GM18511 (cell line): ENCODE measurements around the gene ZKSCAN4.
A peak's percentile ranks its signal among the peaks of the same experiment; 100 is the strongest.

Source experiments
- ATAC-seq: cut with Tn5 transposase; IDR thresholded peaks from one replicate; pipeline ENCODE4 v1.9.1; 2021; ENCODE audit warnings: mild to moderate bottlenecking, moderate library complexity; ENCODE audit not compliant: unreplicated experiment

The ZKSCAN4 gene

DNA sequence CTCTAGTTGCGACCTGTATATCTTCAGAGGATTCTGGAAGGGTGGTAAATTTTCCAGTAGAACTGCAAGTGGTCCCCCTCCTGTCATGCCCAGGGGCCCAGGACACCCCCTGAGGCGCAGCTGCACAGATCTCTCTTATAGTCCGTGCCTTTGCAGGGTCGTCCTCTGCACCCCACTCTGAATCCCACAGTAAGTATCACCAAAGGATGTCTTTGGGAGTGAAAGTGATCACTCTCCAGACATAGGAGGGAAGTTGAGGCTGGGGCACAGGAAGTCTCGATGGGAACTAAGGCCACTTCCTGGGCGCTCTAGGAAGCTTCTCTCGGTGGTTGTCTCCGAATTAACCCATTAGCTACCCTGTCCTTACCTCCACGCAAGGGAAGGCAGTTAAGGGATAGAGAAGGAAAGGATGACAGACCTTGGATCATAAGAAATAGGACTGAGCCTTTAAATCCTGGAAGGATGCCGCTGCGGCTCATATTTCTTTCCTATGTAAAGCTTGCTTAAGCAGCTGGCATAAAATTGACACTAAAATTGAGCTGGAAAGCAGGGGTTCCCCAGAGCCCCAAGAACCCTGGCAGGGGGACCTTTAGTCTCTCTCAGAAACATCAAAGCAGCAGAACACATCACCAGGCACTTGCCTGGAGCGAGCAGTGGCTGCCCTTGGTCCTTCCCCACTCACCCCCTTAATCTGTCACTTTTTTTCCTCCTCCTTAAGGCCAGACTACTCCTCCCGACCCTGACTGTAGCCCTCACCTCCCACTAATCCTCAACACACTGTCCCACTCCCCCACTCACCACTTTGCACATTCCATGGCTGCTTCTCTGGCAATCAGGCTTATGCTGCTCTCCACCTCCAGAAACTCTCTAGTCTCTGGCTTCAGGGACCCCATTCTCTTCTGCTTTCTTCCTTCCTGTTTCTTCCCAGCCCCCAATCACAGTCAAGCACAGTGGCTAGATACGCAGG, at the start of gene ZKSCAN4:
Gene ZKSCAN4 (minus strand): TSS at position 261 of the 967 bp plus-strand sequence. CDS start 289 bp downstream, outside the sequence.
- peak; percentile 91 for ATAC-seq

DNA sequence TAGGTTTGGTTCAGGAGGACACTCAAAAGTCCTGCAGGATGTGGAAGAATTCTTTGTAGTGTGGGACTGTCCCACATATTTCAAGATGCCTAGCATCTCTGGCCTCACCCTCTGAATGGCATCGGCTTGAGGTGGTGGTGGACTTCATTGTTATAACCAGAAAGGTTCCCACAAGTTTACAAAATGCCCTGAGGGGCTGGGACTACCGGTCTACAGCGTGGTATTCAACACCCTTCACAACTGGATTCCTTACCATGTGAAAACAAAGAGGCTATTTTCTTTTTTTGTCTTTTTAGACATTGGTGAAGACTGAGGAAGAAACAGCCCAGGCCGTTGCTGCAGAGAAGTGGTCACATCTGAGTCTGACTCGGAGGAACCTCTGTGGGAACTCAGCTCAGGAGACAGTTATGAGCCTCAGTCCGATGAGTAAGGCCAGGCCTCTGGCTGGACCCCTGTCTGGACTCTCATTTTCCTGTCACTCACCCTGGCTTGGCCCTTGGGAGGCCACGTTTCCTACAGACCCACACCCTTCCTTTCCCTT, 44.5 kb upstream of the ZKSCAN4 start:
- no peak for ATAC-seq

DNA sequence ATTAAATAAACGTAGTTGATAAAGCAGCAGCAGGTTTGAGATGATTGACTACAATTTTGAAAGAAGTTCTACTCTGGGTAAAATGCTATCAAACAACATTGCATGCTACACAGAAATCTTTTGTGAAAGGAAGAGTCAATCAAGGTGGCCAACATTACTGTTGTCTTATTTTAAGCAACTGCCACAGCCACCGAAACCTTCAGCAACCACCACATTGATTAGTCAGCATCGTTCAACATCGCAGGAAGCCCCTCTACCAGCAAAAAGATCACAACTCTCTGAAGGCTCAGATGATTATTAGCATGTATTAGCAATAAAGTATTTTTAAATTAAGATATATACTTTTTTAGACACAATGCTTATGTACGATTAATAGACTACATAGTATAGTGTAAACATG, 43.3 kb upstream of the ZKSCAN4 start:
- no peak for ATAC-seq

DNA sequence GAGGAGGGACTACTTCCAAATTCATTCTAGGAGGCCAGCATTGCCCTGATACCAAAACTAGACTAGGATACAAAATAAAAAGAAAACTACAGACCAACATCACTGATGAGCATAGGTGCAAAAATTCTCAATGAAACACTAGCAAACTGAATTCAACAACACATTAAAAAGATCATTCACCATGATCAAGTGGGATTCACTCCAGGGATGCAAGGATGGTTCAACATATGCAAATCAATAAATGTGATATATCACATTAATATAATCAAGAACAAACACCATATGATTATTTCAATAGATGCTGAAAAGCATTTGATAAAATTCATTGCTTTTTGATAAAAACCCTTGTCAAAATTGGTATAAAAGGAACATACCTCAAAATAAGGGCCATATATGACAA, 39.5 kb upstream of the ZKSCAN4 start:
- no peak for ATAC-seq

DNA sequence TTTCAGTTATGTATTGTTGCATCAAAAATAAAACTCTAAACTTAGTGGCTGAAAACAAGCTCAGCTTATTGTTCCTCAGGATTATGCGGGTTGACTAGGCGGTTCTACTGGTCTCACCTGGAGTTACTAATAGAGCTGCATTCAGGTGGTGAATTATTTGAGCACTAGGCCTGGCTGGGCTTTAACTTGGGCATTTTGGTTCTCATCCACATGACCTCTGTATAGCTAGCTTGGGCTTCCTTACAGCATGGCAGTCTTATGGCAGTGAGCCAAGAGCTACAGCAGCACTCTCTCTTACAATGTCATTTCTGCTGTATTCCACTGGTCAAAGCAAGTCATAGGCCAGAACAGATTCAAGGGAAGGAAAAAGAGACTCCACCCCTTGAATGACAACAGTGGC, 30.9 kb upstream of the ZKSCAN4 start:
- no peak for ATAC-seq

DNA sequence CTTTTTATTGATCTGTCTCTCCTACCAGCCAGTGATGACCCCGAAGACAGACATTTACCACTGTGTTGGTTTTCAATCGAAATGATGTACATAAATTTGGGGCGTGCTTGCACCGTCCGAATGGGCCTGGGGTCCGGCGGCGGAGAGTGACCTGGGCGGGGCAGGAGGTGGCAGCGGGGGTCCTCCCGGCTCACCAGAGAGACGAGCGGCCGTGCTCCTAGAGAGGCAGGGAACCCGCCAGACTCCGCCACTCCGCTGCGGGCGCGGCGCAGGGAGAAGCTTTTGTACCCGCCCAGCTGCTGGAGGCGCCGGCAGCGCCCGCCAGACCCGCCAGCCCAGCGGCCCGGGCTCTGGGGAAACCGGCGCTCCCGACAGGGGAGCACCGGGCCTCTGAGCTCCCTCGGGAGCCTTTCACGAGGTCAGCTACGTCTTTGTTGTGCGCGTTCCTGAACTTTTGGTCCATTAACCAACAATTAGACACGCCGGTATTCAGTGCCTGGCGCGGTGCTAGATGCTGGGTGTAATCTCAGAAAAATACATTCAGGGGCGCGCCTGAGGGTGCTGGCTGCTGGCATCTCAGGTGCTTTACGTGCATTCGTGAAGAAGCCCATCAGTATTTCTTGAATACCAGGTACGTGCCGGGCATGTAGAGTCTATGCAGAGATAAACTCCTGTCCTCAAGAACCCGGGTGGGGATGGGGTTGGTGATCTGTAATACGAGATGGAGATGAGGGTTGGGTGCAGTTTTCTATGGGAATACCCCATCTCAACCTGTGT, 29.4 kb upstream of the ZKSCAN4 start, which contains the start of gene PGBD1:
Gene PGBD1 (plus strand): TSS at position 285 of the 777 bp plus-strand sequence. CDS start 2,242 bp downstream, outside the sequence.
- ATAC-seq = peak; percentile 88

DNA sequence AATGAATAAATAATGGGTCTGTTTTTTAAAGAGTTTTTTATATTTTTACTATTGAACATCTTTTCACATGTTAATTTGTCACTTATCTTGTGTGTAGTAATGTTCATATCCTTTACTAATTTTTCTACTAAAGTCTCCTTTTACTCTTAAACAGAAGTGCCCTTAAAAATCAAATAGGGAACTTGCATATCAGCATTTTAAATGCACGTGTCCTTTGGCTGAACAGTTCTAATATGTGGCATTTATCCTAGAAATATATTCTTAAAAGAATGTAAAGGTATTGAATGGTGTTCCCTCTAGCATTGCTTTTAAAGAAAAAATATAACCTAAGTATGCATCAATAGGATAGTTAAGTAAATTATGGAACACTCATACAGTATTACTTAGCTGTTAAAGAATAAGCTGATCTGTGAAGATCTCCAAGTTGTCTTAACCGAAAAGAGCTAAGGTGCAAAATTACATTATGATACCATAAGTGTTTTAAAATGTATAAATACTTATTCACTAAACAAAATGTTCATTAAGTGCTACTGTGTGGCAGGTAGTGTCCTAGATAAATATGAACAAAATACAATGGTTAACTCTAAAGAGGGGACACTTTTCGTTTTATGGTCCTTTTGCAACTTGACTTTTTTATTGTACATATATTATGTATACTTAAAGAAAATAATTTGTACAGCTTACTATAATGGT, 28.7 kb upstream of the ZKSCAN4 start:
- no peak for ATAC-seq

DNA sequence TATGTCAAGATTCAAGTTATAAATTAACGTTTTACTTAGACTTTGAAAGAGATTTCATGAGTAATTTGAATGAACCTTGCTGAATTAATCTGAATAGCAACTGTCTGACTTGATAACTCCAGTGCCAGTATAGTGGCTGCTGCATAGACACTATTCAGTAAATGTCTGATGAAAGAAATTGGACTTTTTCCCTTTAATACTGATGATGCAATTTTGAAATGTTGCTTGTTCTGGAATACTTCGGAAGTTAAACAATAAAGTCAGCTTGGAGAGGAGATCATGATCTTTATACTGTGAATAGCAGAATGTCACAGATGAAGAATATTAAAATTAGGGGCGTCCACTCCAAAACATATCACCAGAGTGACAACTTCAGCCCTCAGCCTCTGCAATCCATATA, 25.7 kb upstream of the ZKSCAN4 start:
- no peak for ATAC-seq

DNA sequence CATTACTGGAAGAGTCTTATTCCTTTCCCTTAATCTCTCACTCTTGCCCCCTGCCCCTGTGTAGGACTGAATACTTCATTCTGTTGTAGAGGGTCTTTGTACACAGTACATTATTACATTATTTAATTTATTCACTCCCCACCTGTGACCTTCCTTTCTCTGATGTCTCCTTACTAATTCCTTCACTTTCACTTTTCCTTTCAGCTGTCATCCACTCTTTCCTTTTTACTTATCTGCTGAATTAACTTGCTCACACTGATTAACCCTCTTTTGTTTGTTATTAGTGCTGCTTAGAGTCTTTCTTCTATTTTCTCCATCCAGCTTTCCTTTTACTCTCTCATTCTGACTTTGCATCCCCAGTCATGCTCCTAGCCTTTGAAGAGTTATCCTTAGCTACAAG, 22.8 kb upstream of the ZKSCAN4 start:
- ATAC-seq = no peak

DNA sequence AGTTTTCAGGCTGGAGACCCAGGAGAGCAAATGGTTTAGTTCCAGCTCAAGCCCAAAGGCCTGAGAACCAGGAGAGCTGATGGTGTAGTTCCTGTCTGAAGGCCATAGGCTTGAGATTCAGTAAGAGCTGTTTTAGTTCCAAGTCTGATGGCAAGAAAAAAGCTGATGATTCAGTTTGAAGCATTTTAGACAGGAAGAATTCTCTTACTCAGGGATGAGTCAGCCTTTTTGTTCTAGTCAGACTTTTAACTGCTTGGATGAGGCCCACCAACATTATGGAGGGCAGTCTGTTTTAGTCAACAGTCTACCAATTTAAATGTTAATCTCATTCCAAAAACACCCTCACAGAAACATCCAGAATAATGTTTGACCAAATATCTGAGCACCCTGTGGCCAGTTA, 17.4 kb upstream of the ZKSCAN4 start:
- no peak for ATAC-seq

DNA sequence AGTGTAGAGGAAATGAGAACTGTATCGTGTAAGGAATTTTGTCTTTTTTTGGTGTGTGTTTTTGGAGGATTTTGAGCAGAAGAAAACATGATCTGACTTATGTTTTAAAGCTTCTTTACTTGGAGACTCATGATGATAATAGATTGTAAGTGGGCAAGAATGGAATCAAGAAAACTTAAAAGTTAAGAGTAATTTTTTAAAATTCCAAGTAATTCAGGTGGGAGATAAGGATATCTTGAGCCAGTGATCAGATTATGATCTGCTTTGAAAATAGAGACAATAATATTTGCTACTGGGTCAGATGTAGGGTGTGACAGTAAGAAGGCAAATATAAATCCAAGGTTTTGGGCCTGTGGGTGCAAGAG, 15.6 kb upstream of the ZKSCAN4 start:
- ATAC-seq = no peak

DNA sequence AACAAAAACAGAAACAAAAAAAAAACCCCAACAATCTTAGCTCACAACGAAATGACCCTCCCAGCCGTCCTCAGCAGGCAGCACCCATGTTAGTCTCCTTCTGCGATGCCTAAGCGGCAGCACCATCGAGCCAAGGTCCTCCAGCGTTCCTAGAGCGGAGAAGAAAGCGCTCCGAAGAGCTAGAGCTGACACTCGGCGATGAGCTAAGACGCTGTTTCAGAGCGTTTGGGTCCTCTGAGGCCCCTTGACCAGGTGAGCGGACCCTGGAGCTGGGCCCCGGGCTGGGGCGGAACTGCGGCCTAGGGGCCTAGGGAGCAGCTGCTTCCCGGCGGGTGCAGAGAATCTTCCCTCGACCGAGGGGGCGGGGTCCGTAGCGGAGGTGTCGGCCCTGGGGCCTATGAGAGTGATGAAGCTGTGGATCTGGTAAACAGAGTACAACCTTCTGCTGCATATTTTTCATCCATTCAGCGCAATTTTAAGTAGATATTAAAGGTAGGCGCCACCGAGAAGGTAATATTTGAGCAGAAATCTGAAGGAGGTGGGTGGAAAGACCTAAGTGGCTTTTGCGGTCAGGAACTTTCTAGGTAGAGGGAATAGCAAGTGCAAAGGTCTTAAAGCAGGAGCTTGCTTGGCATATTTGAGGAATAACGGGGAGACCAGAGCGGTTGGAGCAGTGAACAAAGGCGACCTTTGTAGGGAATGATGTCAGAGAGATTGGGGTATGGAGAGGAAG, 15.1 kb upstream of the ZKSCAN4 start, which contains the start of gene ZSCAN26:
Gene ZSCAN26 (plus strand): TSS at position 182 of the 733 bp plus-strand sequence. CDS start 4,777 bp downstream, outside the sequence.
- peak; percentile 98 for ATAC-seq

DNA sequence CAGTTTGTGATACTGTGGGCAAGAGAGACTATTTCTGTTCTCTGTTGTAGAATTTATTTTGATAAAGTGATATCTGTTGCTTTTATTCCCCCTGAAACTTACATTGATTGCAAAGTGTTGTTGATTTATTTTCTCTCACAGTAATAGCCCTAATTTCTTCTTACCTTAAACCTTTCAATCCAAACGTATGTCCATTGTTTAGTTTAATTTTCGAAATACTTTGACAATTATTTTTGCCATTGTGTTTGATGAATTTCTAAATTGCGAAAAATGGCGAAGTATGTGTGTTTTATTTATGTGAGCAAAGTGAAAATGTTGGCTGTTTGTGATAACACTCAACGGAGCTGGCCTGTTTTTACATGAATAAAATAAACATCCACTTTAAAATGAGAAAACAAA, 14.5 kb upstream of the ZKSCAN4 start:
- ATAC-seq = no peak

DNA sequence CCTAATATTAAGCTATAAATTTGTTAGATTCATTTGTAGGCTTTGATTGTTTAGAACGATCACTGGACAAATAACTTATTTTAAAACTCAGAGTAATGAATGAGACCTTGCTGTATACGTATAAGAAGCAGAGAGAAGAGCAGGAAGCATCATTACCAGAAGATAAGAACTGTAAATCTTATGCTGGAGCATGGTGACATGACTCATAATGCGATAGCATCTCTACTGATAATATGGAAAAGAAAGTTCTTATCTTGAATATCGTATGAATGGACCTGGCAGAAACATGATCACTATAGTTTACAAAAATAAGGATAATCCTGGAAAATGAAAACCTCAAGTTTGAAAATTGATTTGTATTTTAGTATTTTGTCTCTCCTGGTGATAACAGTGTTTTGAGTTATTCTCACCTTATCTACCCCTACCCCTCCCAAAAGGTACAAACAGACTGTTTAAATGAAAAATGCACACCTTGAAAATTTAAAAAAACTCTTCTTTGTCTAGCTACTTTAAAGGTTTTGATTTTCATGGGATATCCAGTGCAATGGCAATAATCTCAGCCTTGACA, 12.8 kb upstream of the ZKSCAN4 start:
- no peak for ATAC-seq

DNA sequence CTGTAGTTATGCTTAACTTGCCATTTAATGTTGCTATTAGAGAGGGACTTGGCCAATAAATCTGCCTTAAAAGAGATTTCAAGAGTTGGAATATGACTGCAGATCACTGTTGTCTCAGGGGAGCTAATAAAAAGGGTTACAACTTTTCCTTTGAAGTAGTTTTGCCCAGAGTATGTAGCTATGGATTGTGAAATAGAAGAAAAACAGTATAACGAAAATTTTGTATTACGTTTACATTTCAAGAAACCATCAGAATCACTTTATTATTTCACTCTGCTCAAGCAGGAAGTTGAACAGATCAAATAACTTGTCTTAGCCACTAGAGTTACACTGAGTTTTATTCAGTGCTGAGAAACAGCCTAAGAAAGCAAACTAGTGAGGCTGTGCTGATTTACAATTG, 11.9 kb upstream of the ZKSCAN4 start:
- no peak for ATAC-seq

DNA sequence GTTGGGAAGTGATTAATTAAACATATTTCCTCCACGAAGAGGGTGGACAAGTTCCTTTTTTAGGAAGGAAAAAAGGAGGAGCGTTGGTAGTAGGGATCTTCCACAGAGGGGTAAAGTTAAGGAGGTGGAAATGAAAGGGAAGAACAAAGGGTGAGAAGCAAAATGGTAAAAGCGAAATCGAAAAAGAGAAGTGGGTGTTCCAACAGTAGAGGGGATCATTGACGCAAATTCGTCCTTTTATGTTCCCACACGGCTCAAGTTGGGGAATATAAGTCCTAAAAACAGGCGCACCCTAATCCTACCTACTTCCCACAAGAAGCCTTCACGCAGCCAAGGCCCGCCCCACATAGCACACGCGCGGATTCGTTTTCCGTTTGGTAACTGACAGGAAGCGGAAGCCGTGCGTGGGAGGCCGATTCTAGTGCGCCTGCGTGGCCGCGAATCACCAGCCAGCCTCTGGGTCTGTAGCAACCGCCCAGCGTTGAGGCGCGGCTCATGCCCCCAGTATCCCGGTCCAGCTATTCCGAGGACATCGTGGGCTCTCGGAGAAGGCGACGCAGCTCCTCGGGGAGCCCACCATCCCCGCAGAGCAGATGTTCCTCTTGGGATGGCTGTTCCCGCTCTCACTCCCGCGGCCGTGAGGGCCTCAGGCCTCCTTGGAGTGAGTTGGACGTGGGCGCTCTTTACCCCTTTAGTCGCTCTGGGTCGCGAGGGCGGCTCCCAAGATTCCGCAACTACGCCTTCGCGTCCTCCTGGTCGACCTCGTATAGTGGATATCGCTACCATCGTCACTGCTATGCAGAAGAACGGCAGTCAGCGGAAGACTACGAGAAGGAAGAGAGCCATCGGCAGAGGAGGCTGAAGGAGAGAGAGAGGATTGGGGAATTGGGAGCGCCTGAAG, 7.1 kb upstream of the ZKSCAN4 start, which contains the start of gene NKAPL:
Gene NKAPL (plus strand): TSS at position 421 of the 901 bp plus-strand sequence. CDS start 75 bp downstream, at position 496.
- no peak for ATAC-seq

DNA sequence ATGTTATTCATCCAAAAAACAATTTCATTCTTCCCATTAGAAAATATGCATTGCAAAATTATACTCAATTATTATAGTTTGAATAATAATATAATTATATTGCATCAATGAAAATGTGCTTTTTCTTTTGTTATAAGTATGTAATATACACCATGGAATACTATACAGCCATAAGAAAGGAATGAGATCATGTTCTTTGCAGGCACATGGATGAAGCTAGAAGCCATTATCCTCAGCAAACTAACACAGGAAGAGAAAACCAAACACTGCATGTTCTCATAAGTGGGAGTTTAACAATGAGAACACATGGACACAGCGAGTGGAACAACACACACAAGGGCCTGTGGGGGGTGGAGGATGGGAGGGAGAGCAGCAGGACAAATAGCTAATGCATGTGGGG, 5.0 kb upstream of the ZKSCAN4 start:
- ATAC-seq = no peak

DNA sequence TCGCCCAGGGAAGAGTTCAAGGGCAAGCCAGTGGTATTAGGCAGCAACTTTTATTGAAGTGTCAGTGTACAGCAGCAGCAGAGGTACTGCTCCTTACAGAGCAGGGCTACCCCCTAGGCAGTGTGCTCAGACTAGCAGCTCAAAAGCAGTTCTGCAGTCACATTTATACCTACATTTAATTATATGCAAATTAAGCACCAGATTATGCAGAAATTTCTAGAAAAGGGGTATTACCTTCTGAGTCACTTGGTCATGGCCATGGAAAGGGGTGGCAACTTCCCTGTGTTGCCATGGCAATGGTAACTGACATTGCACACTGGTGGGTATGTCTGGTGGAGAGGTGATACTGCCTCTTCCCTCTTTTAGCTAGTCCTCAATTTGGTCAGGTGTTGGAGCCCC, 2.1 kb upstream of the ZKSCAN4 start:
- no peak for ATAC-seq

DNA sequence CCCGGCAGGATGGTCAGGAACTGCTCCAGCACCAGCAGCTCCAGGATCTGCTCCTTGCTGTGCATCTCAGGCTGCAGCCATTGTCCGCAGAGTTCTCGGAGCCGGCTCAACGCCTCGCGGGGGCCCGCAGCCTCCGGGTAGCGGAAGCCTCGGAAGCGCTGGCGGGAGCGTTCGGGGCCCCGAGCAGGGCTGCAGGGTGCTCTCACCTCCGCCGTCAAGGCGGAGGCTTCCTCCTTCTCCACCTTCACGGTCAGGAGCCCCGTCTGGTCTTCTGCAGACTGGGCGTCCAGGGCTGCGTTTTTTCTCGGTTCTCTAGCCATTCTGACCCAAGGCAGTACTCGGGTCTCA, 434 bp downstream of the ZKSCAN4 start:
- ATAC-seq = peak; percentile 59
